ENCODE results near the gene SLC5A6. TPM values are rescaled to one million over a fixed set of nuclear protein-coding genes. Genes with fewer than 3 reads are reported as not detected.

SLC5A6 gene
- total RNA-seq, 1 donor from 2014 or later: 76.3 TPM

GRCh38 chr2:27247893-27248292, 35.8 kb upstream of the SLC5A6 start:
- Mint-ChIP-seq H3K27ac (no peak overlapping the region), H3K4me3 (no peak overlapping the region), H3K9me3 (no peaks in the 10 kb centered on the region), H3K36me3 (peaks cover 3% of the 10 kb centered on the region), H3K27me3 (peaks cover 38% of the 10 kb centered on the region), H3K4me1 (ENCODE audit: unreplicated experiment) (peaks cover 7% of the 10 kb centered on the region)
- no peak for DNase-seq (ENCODE audit: extremely low spot score, unreplicated experiment)
- TF ChIP-seq CTCF (conservative IDR thresholded peaks at IDR 0.05): no peak

DNA sequence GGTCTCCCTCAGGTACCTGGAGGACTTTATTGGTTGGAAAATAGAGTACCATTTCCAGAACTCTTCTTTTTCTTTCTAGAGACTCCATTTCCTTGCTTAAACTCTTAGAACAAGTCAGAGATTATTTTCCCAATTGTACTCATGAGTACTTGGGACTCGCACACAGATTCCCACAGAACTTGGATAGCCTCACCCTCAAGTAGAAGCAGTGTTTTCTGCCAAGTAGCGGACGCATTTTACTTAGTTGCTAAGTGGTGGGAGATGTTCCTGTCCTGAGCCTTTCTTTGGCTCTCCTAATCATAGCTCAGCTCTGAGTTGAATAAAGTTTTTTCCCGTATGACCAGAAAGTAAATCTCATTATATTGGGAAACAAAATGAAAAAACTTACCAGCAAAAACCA, 33.6 kb upstream of the SLC5A6 start:
- DNase-seq (ENCODE audit: extremely low spot score, unreplicated experiment): no peak
- Mint-ChIP-seq H3K27me3 (peaks cover 21% of the 10 kb centered on the region), H3K27ac (no peak overlapping the region), H3K4me1 (ENCODE audit: unreplicated experiment) (peaks cover 7% of the 10 kb centered on the region), H3K9me3 (no peaks in the 10 kb centered on the region), H3K36me3 (peaks cover 3% of the 10 kb centered on the region), H3K4me3 (no peak overlapping the region)
- TF ChIP-seq CTCF (conservative IDR thresholded peaks at IDR 0.05): no peak

GRCh38 chr2:27245116-27245515, 33.0 kb upstream of the SLC5A6 start:
- peaks cover 7% of the 10 kb centered on the region for H3K4me1 Mint-ChIP-seq (ENCODE audit: unreplicated experiment)
- no peak for TF ChIP-seq CTCF (conservative IDR thresholded peaks at IDR 0.05)
- DNase-seq (ENCODE audit: extremely low spot score, unreplicated experiment): no peak
- H3K4me3 Mint-ChIP-seq: no peak overlapping the region
- H3K27me3 Mint-ChIP-seq: peaks cover 19% of the 10 kb centered on the region
- peaks cover 6% of the 10 kb centered on the region for H3K36me3 Mint-ChIP-seq
- H3K9me3 Mint-ChIP-seq: no peaks in the 10 kb centered on the region
- no peak overlapping the region for H3K27ac Mint-ChIP-seq

DNA sequence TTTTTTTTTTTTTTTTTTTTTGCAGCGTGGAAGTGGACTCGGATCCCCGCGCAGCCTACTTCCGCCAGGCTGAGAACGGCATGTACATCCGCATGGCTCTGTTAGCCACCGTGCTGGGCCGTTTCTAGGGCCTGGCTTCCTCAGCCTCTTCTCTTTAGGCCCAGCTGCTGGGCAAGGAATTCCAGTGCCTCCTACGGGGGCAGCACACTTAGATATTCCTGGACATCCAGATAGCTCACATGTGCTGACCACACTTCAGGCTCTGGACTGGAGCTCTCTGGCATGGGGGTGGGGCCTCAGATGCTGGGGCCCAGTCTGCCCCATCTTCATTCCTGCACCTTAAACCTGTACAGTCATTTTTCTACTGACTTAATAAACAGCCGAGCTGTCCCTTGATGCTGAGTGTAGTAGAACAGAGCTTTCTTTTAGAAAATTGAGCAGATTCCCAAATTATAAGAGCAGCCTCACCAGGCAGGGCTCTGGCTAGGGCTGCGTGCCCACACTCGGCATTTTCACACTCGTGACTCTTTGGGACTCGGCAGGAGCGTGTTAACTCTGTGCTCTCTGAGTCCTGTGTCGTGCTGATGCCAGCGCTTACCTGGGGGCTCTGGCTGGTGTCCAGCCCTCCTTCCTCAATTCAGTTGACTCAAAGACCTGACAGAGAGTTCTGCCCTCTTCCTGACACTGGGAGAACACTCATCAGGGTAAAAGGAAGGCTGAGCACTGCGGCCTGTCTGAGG, 31.5 kb upstream of the SLC5A6 start:
- TF ChIP-seq CTCF (conservative IDR thresholded peaks at IDR 0.05): no peak
- peaks cover 12% of the 10 kb centered on the region for H3K27me3 Mint-ChIP-seq
- H3K9me3 Mint-ChIP-seq: no peaks in the 10 kb centered on the region
- H3K4me1 Mint-ChIP-seq (ENCODE audit: unreplicated experiment): no peaks in the 10 kb centered on the region
- H3K27ac Mint-ChIP-seq: no peak overlapping the region
- no peak for DNase-seq (ENCODE audit: extremely low spot score, unreplicated experiment)
- H3K4me3 Mint-ChIP-seq: no peak overlapping the region
- peaks cover 9% of the 10 kb centered on the region for H3K36me3 Mint-ChIP-seq

GRCh38 chr2:27242614-27242951, 30.5 kb upstream of the SLC5A6 start:
- no peak for DNase-seq (ENCODE audit: extremely low spot score, unreplicated experiment)
- Mint-ChIP-seq H3K4me1 (ENCODE audit: unreplicated experiment) (no peaks in the 10 kb centered on the region), H3K27ac (no peak overlapping the region), H3K9me3 (no peaks in the 10 kb centered on the region), H3K36me3 (peaks cover 10% of the 10 kb centered on the region), H3K4me3 (no peak overlapping the region), H3K27me3 (peaks cover 2% of the 10 kb centered on the region)
- TF ChIP-seq CTCF (conservative IDR thresholded peaks at IDR 0.05): no peak
